Activated B cell treated with CpG ODN at 0.5 μM for 24 hours (primary cell): Measurements from ENCODE around the gene GAST. TPM values are rescaled to one million over a fixed set of nuclear protein-coding genes. Genes with fewer than 3 reads are reported as not detected.

Source experiments
- ATAC-seq: fragments of 200-7000 bp; cut with Tn5 transposase; one replicate; pipeline ENCODE4 v1.10.0; 2021; ENCODE audit warnings: low read depth, mild to moderate bottlenecking, moderate library complexity
- CTCF ChIA-PET: fragments of 350-600 bp; sonication (Branson Sonifier 250); formaldehyde crosslinking; loops from one replicate; lab custom pipeline; 2021; ENCODE audit warnings: antibody characterized with exemption; lab: Charles Lee
- POLR2A ChIA-PET: fragments of 350-600 bp; sonication (Branson Sonifier 250); formaldehyde crosslinking; loops from one replicate; lab custom pipeline; 2021; ENCODE audit warnings: antibody characterized with exemption; lab: Charles Lee
- DNase-seq: peaks from one replicate; pipeline ENCODE4 v3.0.0; 2022
- H3K27ac Mint-ChIP-seq: one replicate; pipeline ENCODE4 v1.8.0; 2020; ENCODE audit warnings: mixed read lengths
- H3K27me3 Mint-ChIP-seq: one replicate; pipeline ENCODE4 v1.8.0; 2021; ENCODE audit warnings: mixed read lengths
- H3K36me3 Mint-ChIP-seq: one replicate; pipeline ENCODE4 v1.8.0; 2021; ENCODE audit warnings: low read depth, mixed read lengths
- H3K4me1 Mint-ChIP-seq: one replicate; pipeline ENCODE4 v1.8.0; 2021; ENCODE audit warnings: mixed read lengths
- H3K4me3 Mint-ChIP-seq: one replicate; pipeline ENCODE4 v1.8.0; 2020; ENCODE audit warnings: mild to moderate bottlenecking, mixed read lengths
- H3K9me3 Mint-ChIP-seq: one replicate; pipeline ENCODE4 v1.8.0; 2020; ENCODE audit warnings: mixed read lengths
- intact Hi-C: fragments of 100-400 bp; cut with micrococcal nuclease; formaldehyde crosslinking; loops from one replicate; pipeline ENCODE4 v1.15.1; 2024
- total RNA-seq: library from RNA; stranded (reverse); gene quantifications from 2 replicates; pipeline ENCODE4 v1.2.3, GENCODE V29; 2022
- TF ChIP-seq, protein P1 (sequence below): fragments of 200-600 bp; IDR thresholded peaks from one replicate; pipeline ENCODE4 v1.8.0; 2022; ENCODE audit warnings: antibody characterized with exemption, mild to moderate bottlenecking

The GAST gene
- total RNA-seq, 1 donor from 2014 or later = not detected

DNA sequence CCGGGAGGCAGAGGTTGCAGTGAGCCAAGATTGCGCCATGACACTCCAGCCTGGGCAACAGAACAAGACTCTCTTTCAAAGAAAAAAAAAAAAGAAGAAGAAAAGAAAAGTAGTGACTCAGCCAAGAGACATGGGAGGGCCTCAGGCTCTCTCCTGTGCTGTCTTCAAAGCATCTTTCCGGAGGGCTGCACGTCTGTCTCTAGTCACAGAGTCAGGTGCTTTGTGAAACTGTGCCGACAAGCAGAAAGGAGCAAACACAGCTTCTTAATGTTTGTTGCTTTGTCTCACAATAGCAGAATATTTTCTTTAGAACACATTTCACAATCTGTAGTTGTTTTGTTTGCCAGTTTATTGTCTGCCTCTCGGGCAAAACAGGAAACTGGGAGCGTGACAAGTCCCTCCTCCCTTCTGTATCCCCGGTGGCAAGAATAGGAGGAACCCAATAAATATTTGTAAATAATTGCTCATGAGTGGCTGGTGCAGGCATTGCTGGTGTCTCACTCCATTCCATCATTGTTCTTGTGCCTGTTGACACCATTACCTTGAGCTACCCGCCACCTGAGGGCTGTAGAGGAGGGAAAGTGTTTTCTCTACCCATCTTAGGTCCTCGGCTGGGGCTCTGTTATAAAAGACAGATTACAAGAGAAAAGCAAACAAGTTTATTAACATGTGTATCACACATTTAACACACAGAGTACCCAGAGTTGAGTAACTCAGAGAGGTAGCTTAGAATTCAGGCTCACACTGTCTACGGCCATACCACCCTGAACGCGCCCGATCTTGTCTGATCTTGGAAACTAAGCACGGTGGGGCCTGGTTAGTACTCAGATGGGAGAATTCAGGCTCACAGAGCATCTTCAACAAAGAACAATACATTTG lies 5.5 kb downstream of the GAST start:
- Mint-ChIP-seq H3K4me3 (no peak overlapping the region), H3K27me3 (no peaks in the 10 kb centered on the region), H3K9me3 (no peaks in the 10 kb centered on the region), H3K36me3 (no peaks in the 10 kb centered on the region), H3K27ac (no peak overlapping the region), H3K4me1 (no peaks in the 10 kb centered on the region)
- DNase-seq (no peak), ATAC-seq (no peak)
- ChIA-PET POLR2A (no interaction called here), CTCF (no interaction called here)
- intact Hi-C loops = no loop called here
- TF ChIP-seq, protein P1, sequence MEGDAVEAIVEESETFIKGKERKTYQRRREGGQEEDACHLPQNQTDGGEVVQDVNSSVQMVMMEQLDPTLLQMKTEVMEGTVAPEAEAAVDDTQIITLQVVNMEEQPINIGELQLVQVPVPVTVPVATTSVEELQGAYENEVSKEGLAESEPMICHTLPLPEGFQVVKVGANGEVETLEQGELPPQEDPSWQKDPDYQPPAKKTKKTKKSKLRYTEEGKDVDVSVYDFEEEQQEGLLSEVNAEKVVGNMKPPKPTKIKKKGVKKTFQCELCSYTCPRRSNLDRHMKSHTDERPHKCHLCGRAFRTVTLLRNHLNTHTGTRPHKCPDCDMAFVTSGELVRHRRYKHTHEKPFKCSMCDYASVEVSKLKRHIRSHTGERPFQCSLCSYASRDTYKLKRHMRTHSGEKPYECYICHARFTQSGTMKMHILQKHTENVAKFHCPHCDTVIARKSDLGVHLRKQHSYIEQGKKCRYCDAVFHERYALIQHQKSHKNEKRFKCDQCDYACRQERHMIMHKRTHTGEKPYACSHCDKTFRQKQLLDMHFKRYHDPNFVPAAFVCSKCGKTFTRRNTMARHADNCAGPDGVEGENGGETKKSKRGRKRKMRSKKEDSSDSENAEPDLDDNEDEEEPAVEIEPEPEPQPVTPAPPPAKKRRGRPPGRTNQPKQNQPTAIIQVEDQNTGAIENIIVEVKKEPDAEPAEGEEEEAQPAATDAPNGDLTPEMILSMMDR = no peak

- H3K27me3 Mint-ChIP-seq = no peaks in the 10 kb centered on the region
- H3K27ac Mint-ChIP-seq = no peak overlapping the region
- no peaks in the 10 kb centered on the region for H3K36me3 Mint-ChIP-seq
- TF ChIP-seq, protein P1 = no peak
- H3K4me3 Mint-ChIP-seq = no peak overlapping the region
- intact Hi-C loops = no loop called here
- no peaks in the 10 kb centered on the region for H3K4me1 Mint-ChIP-seq
- POLR2A ChIA-PET = no interaction called here
- no peaks in the 10 kb centered on the region for H3K9me3 Mint-ChIP-seq
- ATAC-seq (no peak), DNase-seq (no peak)
- CTCF ChIA-PET = no interaction called here
These were observed 6.1 kb downstream of the GAST start for GRCh38 chr17:41718287-41718645.

- no peak overlapping the region for H3K4me3 Mint-ChIP-seq
- no peak for ATAC-seq
- H3K27ac Mint-ChIP-seq = no peak overlapping the region
- H3K27me3 Mint-ChIP-seq = peaks cover 14% of the 10 kb centered on the region
- TF ChIP-seq, protein P1 = no peak
- H3K9me3 Mint-ChIP-seq = no peaks in the 10 kb centered on the region
- ChIA-PET CTCF (no interaction called here), POLR2A (no interaction called here)
- no peaks in the 10 kb centered on the region for H3K4me1 Mint-ChIP-seq
- no peak for DNase-seq
- intact Hi-C loops = no loop called here
- H3K36me3 Mint-ChIP-seq = no peaks in the 10 kb centered on the region
These were observed 10.1 kb downstream of the GAST start for GRCh38 chr17:41722231-41722630.

GRCh38 chr17:41723801-41724475 lies 11.8 kb downstream of the GAST start:
- Mint-ChIP-seq H3K9me3 (no peaks in the 10 kb centered on the region), H3K27ac (no peak overlapping the region), H3K4me1 (peaks cover 9% of the 10 kb centered on the region), H3K4me3 (no peak overlapping the region), H3K36me3 (no peaks in the 10 kb centered on the region), H3K27me3 (peaks cover 14% of the 10 kb centered on the region)
- ATAC-seq (no peak), DNase-seq (no peak)
- POLR2A ChIA-PET = interaction anchor here (0.6 kb wide), 1 partner anchor 32 kb away, joined by 3 read pairs; no protein-coding TSS in a partner anchor
- TF ChIP-seq, protein P1 = no peak
- intact Hi-C loops = no loop called here
- CTCF ChIA-PET = no interaction called here

DNA sequence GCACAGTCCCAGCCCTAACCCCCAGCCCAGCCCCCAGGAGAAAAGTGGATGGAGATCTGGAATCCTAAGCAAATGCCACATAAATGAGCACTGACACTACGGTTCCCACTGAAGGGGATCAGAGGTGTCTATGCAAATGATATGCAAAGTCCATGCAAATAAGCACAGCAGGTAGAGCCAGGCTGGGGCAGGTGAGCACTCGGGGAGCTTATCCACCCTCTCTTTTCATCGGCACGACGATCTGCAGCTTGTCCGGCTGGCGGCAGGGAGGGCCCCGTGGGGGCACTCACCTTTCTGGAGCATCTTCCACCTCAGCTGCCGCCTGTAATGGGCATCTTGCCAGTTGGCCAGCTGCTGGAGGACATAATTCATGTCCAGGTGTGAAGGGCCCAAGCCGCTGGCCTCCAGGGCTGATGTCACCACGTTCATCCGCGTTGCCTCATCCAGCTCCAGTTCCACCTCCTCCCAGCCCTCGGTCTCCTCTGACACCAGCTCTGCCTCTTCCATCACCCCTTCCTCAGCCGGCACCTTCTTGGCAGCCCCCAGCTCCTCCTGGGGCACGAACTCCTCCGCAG lies 12.4 kb downstream of the GAST start:
- Mint-ChIP-seq H3K9me3 (no peaks in the 10 kb centered on the region), H3K4me3 (no peak overlapping the region), H3K27ac (no peak overlapping the region), H3K4me1 (peaks cover 9% of the 10 kb centered on the region), H3K27me3 (peaks cover 14% of the 10 kb centered on the region), H3K36me3 (no peaks in the 10 kb centered on the region)
- DNase-seq (no peak), ATAC-seq (no peak)
- TF ChIP-seq, protein P1 = no peak
- POLR2A ChIA-PET = no interaction called here
- CTCF ChIA-PET = no interaction called here
- intact Hi-C loops = no loop called here
